Common myeloid progenitor, CD34-positive (primary cell): Measurements from ENCODE around the gene ZC3H10.
"Not testable (repeated sequence)": the region's sequence is repeated elsewhere in the genome, so short reads cannot be mapped to it uniquely, and the experiment has no call there.

Experiments used
- CTCF ChIA-PET: fragments of 350-600 bp; sonication (Branson Sonifier 250); formaldehyde crosslinking; loops from one replicate; lab custom pipeline; 2021; ENCODE audit warnings: antibody characterized with exemption; lab: Charles Lee
- POLR2A ChIA-PET: fragments of 350-600 bp; sonication (Branson Sonifier 250); formaldehyde crosslinking; loops from one replicate; lab custom pipeline; 2021; ENCODE audit warnings: antibody characterized with exemption; lab: Charles Lee
- DNase-seq, 3 donors: peaks; one replicate each; pipeline versions ENCODE4 v3.0.0 to v3.0.0-alpha.2; 2013
- H3K27ac ChIP-seq, 2 experiments: 1 replicate in 1 of 2; 2 replicates in 1 of 2; pipeline ENCODE4 v1.7.0; 2013; ENCODE audit warnings: inconsistent platforms in 2 of 2, low read length in 2 of 2, mild to moderate bottlenecking in 2 of 2, low read depth in 1 of 2, moderate library complexity in 1 of 2; ENCODE audit not compliant: severe bottlenecking in 2 of 2, insufficient read depth in 1 of 2, poor library complexity in 1 of 2
- H3K27me3 ChIP-seq, 5 experiments: replicated peaks in 2 of 5; 1 replicate in 3 of 5; 2 replicates in 2 of 5; pipeline versions ENCODE4 v1.6.1 to v1.7.0; 2013; ENCODE audit warnings: low read length in 4 of 5, mild to moderate bottlenecking in 2 of 5, moderate library complexity in 2 of 5, inconsistent platforms in 1 of 5; ENCODE audit not compliant: insufficient read depth in 5 of 5, control insufficient read depth in 4 of 5
- H3K36me3 ChIP-seq, 4 experiments: 1 replicate in 2 of 4; 2 replicates in 2 of 4; pipeline versions ENCODE4 v1.6.1 to v1.7.0; 2013; ENCODE audit warnings: low read length in 3 of 4, control low read depth in 1 of 4, mild to moderate bottlenecking in 1 of 4; ENCODE audit not compliant: control insufficient read depth in 4 of 4, insufficient read depth in 4 of 4
- H3K4me1 ChIP-seq, 4 experiments: 1 replicate in 3 of 4; 2 replicates in 1 of 4; pipeline versions ENCODE4 v1.6.1 to v1.7.1; 2013; ENCODE audit warnings: low read length in 3 of 4, mild to moderate bottlenecking in 3 of 4, control low read depth in 1 of 4, inconsistent platforms in 1 of 4, moderate library complexity in 1 of 4; ENCODE audit not compliant: control insufficient read depth in 4 of 4, insufficient read depth in 4 of 4; ENCODE audit errors: control extremely low read depth in 1 of 4
- H3K4me3 ChIP-seq, 7 experiments: 1 replicate in 4 of 7; 2 replicates in 3 of 7; pipeline versions ENCODE4 v1.5.1 to v1.7.0; 2013; ENCODE audit warnings: mild to moderate bottlenecking in 7 of 7, low read length in 6 of 7, moderate library complexity in 6 of 7, inconsistent platforms in 2 of 7, low read depth in 2 of 7, control low read depth in 1 of 7; ENCODE audit not compliant: insufficient read depth in 4 of 7, control insufficient read depth in 1 of 7; ENCODE audit errors: extremely low read depth in 1 of 7
- H3K9me3 ChIP-seq, 5 experiments: 1 replicate in 4 of 5; 2 replicates in 1 of 5; pipeline versions ENCODE4 v1.6.1 to v1.7.1; 2013; ENCODE audit warnings: low read length in 4 of 5, mild to moderate bottlenecking in 2 of 5, inconsistent platforms in 1 of 5, low read depth in 1 of 5, moderate library complexity in 1 of 5; ENCODE audit not compliant: control insufficient read depth in 4 of 5, insufficient read depth in 2 of 5; ENCODE audit errors: control extremely low read depth in 1 of 5
- WGBS: methylation state at CpG from one replicate; pipeline ENCODE4 v1.1.5; 2013; ENCODE audit not compliant: insufficient coverage; 5-methylcytosine and 5-hydroxymethylcytosine counted together

The ZC3H10 gene

GRCh38 chr12:56155256-56155845, 37.3 kb downstream of the ZC3H10 start:
- Histone ChIP-seq H3K4me3 (no peak overlapping the region), H3K27ac (no peak overlapping the region), H3K9me3 (no peaks in the 10 kb centered on the region), H3K27me3 (no peaks in the 10 kb centered on the region), H3K4me1 (peaks cover 12 to 62% (median 51%) of the 10 kb centered on the region in 4 experiments), H3K36me3 (peaks cover 0 to 22% (median 16%) of the 10 kb centered on the region in 4 experiments)
- WGBS, result 96% methylated on average over 11 of the region's 11 CpGs
- CTCF ChIA-PET, result interaction anchor here (1.0 to 3.1 kb wide), 12 partner anchors 8 to 36 kb away, joined by 3 to 15 read pairs (median 6); partner anchors contain the start of genes ESYT1, SMARCC2 and ZC3H10
- DNase-seq, result no peak
- POLR2A ChIA-PET, result interaction anchor here (0.7 kb wide), 1 partner anchor 67 kb away, joined by 3 read pairs; no protein-coding TSS in a partner anchor

DNA sequence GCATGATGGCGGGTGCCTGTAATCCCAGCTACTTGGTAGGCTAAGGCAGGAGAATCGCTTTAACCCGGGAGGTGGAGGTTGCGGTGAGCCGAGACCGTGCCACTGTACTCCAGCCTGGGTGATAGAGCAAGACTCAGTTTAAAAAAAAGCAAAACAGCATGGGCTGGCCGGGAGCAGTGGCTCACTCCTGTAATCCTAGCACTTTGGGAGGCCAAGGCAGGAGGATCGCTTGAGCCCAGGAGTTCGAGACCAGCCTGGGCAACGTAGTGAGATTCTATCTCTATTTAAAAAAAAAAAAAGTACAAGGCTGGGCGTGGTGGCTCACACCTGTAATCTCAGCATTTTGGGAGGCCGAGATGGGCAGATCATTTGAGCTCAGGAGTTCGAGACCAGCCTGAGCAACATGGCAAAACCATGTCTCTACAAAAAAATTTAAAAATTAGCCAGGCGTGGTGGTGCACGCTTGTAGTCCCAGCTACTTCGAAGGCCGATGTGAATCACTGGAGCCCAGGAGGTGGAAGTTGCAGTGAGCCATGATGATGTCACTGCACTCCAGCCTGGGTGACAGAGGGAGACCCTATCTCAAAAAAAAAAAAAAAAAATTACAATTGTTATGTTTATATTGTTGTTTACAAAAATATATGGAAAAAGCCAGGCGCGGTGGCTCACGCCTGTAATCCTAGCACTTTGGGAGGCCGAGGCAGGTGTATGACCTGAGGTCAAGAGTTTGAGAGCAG, 38.6 kb downstream of the ZC3H10 start:
- not testable (repeated sequence) for DNase-seq
- POLR2A ChIA-PET, result interaction anchor here (0.6 to 0.8 kb wide), 2 partner anchors 41 to 112 kb away, joined by 3 to 4 read pairs; no protein-coding TSS in a partner anchor

DNA sequence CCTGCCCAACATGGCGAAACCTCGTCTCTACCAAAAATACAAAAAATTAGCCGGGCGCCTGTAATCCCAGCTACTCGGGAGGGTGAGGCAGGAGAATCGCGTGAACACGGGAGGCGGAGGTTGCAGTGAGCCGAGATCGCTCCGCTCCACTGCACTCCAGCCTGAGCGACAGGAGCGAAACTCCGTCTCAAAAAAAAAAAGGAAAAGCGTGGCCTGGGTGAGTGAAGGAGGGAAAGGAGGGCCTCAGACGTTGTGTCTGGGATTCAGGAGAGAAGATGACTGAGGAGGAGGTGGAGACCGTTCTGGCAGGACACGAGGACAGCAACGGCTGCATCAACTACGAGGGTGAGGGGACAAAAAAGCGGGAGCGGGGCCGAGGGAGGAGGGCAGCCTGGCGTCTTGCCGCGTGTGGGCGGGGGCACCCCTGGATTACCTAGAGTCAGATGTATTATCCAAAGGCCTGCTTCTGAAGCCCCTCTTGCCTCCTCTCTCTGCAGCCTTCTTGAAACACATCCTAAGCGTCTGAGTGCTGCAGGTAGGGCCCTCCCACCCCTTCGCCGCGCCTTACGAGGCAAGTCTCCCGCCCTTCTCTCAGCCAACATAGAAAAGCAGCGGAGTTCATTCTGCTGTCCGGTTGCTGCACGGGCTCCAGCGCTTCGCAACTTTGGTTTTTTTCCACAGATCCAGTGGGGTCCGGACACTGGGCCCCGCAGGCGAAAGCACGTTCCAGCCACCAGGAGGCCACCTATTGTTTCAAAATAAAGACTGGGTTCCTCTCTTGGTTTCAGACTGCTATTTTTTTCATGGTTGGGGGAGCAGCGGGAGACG, 39.3 kb downstream of the ZC3H10 start:
- Histone ChIP-seq H3K27ac (peak overlapping the region; percentile 25 to 83), H3K27me3 (no peaks in the 10 kb centered on the region), H3K36me3 (peaks cover 0 to 42% (median 34%) of the 10 kb centered on the region in 4 experiments), H3K9me3 (no peaks in the 10 kb centered on the region), H3K4me1 (peaks cover 12 to 50% (median 44%) of the 10 kb centered on the region in 4 experiments), H3K4me3 (peak overlapping the region; percentile 44 to 99 (median 75))
- ChIA-PET CTCF (interaction anchor here (0.6 to 2.4 kb wide), 6 partner anchors 13 to 301 kb away, joined by 3 to 13 read pairs (median 6); partner anchors contain the start of genes ESYT1 and SMARCC2), POLR2A (interaction anchor here (0.5 to 2.6 kb wide), 4 partner anchors 11 to 113 kb away, joined by 3 to 24 read pairs (median 4); partner anchors contain the start of gene ESYT1)
- DNase-seq, result peak; percentile 83 to 88 (median 87)
- WGBS, result 1% methylated on average over 30 of the region's 45 CpGs

More for the DNA sequence above, 38.6 kb downstream of the ZC3H10 start:
- peaks cover 0 to 35% (median 27%) of the 10 kb centered on the region in 4 experiments for H3K36me3 ChIP-seq
- not testable (repeated sequence) for H3K27me3 ChIP-seq, H3K9me3 ChIP-seq
- H3K4me1 ChIP-seq, result peaks cover 12 to 54% (median 48%) of the 10 kb centered on the region in 4 experiments
- 98% methylated on average over 12 of the region's 21 CpGs for WGBS
- CTCF ChIA-PET, result interaction anchor here (1.0 to 2.2 kb wide), 4 partner anchors 19 to 301 kb away, joined by 3 to 9 read pairs (median 6); partner anchors contain the start of genes ESYT1 and SMARCC2
- H3K27ac ChIP-seq, result peak overlapping the region; percentile 25 to 83
- H3K4me3 ChIP-seq, result peak overlapping the region in 5 of 7 experiments; percentile 72 to 99 (median 94)

DNA sequence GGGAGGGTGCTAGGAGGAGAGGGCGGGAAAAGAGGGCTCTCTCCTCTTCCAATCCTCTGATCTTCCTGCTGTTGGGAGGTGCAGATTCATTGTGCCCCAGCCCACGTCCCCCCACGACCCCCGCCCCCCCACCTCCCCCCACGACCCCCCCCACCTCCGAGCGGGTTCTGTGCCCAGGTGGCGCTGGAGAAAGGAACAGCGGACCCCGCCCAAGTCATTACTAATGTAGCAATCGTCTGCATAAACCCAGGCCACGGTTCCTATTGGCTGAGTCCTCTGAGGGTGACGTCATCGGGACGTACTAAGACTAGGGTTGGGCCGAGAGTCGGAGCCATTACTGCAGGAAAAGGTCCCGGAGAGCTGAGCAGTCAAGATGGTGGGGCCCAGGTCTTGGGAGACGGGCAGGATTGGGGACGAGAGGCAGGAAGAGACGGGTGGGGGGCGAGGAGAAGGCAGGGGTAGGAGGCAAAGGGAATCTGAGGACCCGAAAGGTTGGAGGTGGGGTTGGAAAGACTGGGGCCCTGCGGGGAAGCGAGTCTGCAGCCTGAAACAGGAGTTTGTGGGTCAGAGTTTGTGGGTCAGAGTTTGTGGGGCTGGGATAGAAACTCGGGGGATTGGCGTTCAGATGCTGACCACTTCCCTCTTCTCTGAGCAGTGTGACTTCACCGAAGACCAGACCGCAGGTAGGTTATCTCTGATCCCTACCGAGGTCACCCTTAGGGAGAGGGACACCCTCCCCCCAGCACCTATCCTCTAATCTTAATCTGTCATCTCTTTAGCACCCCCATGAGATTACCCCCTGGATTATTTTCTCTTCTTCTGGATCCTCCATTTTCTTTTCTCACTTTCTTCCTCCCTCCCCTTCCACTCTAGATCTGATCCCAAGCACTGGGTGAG, 40.2 kb downstream of the ZC3H10 start, which contains the start of gene MYL6:
Gene MYL6 (plus strand): TSS at position 331 of the 897 bp plus-strand sequence. CDS start 43 bp downstream, at position 374.
- Histone ChIP-seq H3K36me3 (peaks cover 0 to 51% (median 40%) of the 10 kb centered on the region in 4 experiments), H3K27me3 (no peaks in the 10 kb centered on the region), H3K4me3 (peak within 1 kb of the TSS; percentile 71 to 99 (median 97)), H3K4me1 (peaks cover 10 to 42% (median 37%) of the 10 kb centered on the region in 4 experiments), H3K9me3 (no peaks in the 10 kb centered on the region), H3K27ac (peak within 1 kb of the TSS; percentile 94 to 98)
- CTCF ChIA-PET, result interaction anchor here (0.6 to 5.6 kb wide), 11 partner anchors 10 to 421 kb away, joined by 3 to 36 read pairs (median 4); partner anchors contain the start of genes ESYT1, SMARCC2 and ZC3H10
- WGBS, result 0% methylated on average over 21 of the region's 30 CpGs
- POLR2A ChIA-PET, result interaction anchor here (0.5 to 2.6 kb wide), 4 partner anchors 11 to 158 kb away, joined by 4 to 24 read pairs (median 6); partner anchors contain the start of genes ESYT1 and ZC3H10
- peak; percentile 97 to 98 (median 98) for DNase-seq

GRCh38 chr12:56158926-56159461, 40.9 kb downstream of the ZC3H10 start:
- peaks cover 10 to 35% (median 32%) of the 10 kb centered on the region in 4 experiments for H3K4me1 ChIP-seq
- DNase-seq, result peak in 2 of 3 donors; percentile 32 to 46

More at GRCh38 chr12:56158926-56159461, 40.9 kb downstream of the ZC3H10 start:
- Histone ChIP-seq H3K9me3 (no peaks in the 10 kb centered on the region), H3K27me3 (no peaks in the 10 kb centered on the region), H3K4me3 (peak overlapping the region; percentile 71 to 99 (median 97)), H3K36me3 (peaks cover 0 to 58% (median 46%) of the 10 kb centered on the region in 4 experiments), H3K27ac (peak overlapping the region; percentile 94 to 98)
- ChIA-PET CTCF (interaction anchor here (0.8 to 5.6 kb wide), 12 partner anchors 11 to 41 kb away, joined by 3 to 36 read pairs (median 4); partner anchors contain the start of genes ESYT1, SMARCC2 and ZC3H10), POLR2A (interaction anchor here (0.5 to 2.6 kb wide), 5 partner anchors 11 to 52 kb away, joined by 3 to 24 read pairs (median 4); partner anchors contain the start of genes ESYT1 and ZC3H10)
- 0% methylated on average over 4 of the region's 6 CpGs for whole genome bisulfite sequencing
